IMR-90 (cell line): Measurements from ENCODE around the gene EMID1. TPM values are rescaled to one million over a fixed set of nuclear protein-coding genes. Genes with fewer than 3 reads are reported as not detected.

ENCODE experiments used
- ATAC-seq: fragments of 200-7000 bp; cut with Tn5 transposase; 2 replicates; pipeline ENCODE4 v1.9.1; 2020; ENCODE audit warnings: low read depth, mild to moderate bottlenecking, moderate library complexity
- BruUV-seq: library from RNA; stranded (reverse); fragments of 400-500 nt; replicated peaks from 2 replicates; lab custom pipeline; 2021; lab: Mats Ljungman, UMichigan
- CTCF ChIA-PET: fragments of 300-600 bp; formaldehyde crosslinking; extraction: SDS; loops from one replicate; lab custom pipeline; 2021; ENCODE audit warnings: antibody characterized with exemption; lab: Yijun Ruan, JAX
- POLR2A ChIA-PET: fragments of 300-600 bp; sonication (Branson Sonifier 250); formaldehyde crosslinking; loops from one replicate; lab custom pipeline; 2022; ENCODE audit warnings: antibody characterized with exemption; ENCODE audit not compliant: unreplicated experiment; lab: Charles Lee
- DNase-seq: peaks from one replicate; pipeline ENCODE4 v3.0.0; 2013
- H2AFZ ChIP-seq: replicated peaks from 2 replicates; pipeline ENCODE3; 2013; ENCODE audit warnings: low read length, mild to moderate bottlenecking; ENCODE audit not compliant: poor library complexity
- H2AK5ac ChIP-seq: 2 replicates; pipeline ENCODE4 v1.6.1; 2013; ENCODE audit warnings: low read depth, low read length, inconsistent platforms
- H2AK9ac ChIP-seq: replicated peaks from 2 replicates; pipeline ENCODE3; 2013; ENCODE audit warnings: mild to moderate bottlenecking, low read depth, low read length, moderate library complexity; ENCODE audit not compliant: poor library complexity
- H2BK120ac ChIP-seq: 2 replicates; pipeline ENCODE4 v1.6.1; 2013; ENCODE audit warnings: low read depth, low read length, inconsistent platforms
- H2BK15ac ChIP-seq: 3 replicates; pipeline ENCODE4 v1.6.1; 2013; ENCODE audit warnings: low read depth, low read length, inconsistent platforms
- H2BK20ac ChIP-seq: 2 replicates; pipeline ENCODE4 v1.6.1; 2013; ENCODE audit warnings: low read depth, mild to moderate bottlenecking, inconsistent platforms, low read length, moderate library complexity
- H2BK5ac ChIP-seq: 2 replicates; pipeline ENCODE4 v1.6.1; 2013; ENCODE audit warnings: mild to moderate bottlenecking, low read depth, low read length, inconsistent platforms; ENCODE audit not compliant: poor library complexity, severe bottlenecking
- H3K14ac ChIP-seq: replicated peaks from 2 replicates; pipeline ENCODE4 v1.6.1; 2013; ENCODE audit warnings: low read depth, low read length, inconsistent platforms
- H3K18ac ChIP-seq: 2 replicates; pipeline ENCODE4 v1.6.1; 2013; ENCODE audit warnings: low read depth, low read length, control low read depth
- H3K23ac ChIP-seq: 2 replicates; pipeline ENCODE4 v1.6.1; 2013; ENCODE audit warnings: low read depth, low read length, inconsistent platforms
- H3K27ac ChIP-seq: 2 replicates; pipeline ENCODE4 v1.5.1; 2013; ENCODE audit warnings: mild to moderate bottlenecking, control low read depth, low read length; ENCODE audit not compliant: insufficient read depth
- H3K27me3 ChIP-seq: 2 replicates; pipeline ENCODE4 v1.6.1; 2013; ENCODE audit warnings: low read length; ENCODE audit not compliant: control insufficient read depth, insufficient read depth
- H3K36me3 ChIP-seq: 2 replicates; pipeline ENCODE4 v1.6.1; 2013; ENCODE audit warnings: low read length, mixed read lengths; ENCODE audit not compliant: control insufficient read depth, insufficient read depth
- H3K4ac ChIP-seq: 2 replicates; pipeline ENCODE4 v1.6.1; 2013; ENCODE audit warnings: low read depth, low read length, inconsistent platforms
- H3K4me1 ChIP-seq: 2 replicates; pipeline ENCODE4 v1.6.1; 2013; ENCODE audit warnings: low read length, mixed read lengths; ENCODE audit not compliant: control insufficient read depth, insufficient read depth
- H3K4me2 ChIP-seq: 2 replicates; pipeline ENCODE4 v1.6.1; 2013; ENCODE audit warnings: low read depth, mild to moderate bottlenecking, control low read depth, low read length, moderate library complexity
- H3K4me3 ChIP-seq: 2 replicates; pipeline ENCODE4 v1.5.1; 2013; ENCODE audit warnings: low read depth, mild to moderate bottlenecking, control low read depth, low read length, moderate library complexity; ENCODE audit not compliant: insufficient read depth
- H3K56ac ChIP-seq: 2 replicates; pipeline ENCODE4 v1.6.1; 2013; ENCODE audit warnings: low read length, inconsistent platforms; ENCODE audit not compliant: insufficient read depth; ENCODE audit errors: extremely low read depth
- H3K79me1 ChIP-seq, 2 experiments: 2 replicates each; pipeline ENCODE4 v1.6.1; 2013; ENCODE audit warnings: low read length in 2 of 2, inconsistent platforms in 1 of 2, low read depth in 1 of 2
- H3K9ac ChIP-seq: 2 replicates; pipeline ENCODE4 v1.6.1; 2013; ENCODE audit warnings: low read depth, low read length, control low read depth
- H3K9me1 ChIP-seq: 2 replicates; pipeline ENCODE4 v1.6.1; 2013; ENCODE audit warnings: low read length, inconsistent platforms; ENCODE audit not compliant: insufficient read depth
- H3K9me3 ChIP-seq: 2 replicates; pipeline ENCODE4 v1.6.1; 2013; ENCODE audit warnings: low read length; ENCODE audit not compliant: control insufficient read depth, insufficient read depth
- H4K20me1 ChIP-seq: 2 replicates; pipeline ENCODE4 v1.6.1; 2013; ENCODE audit warnings: low read length, inconsistent platforms; ENCODE audit not compliant: insufficient read depth
- H4K5ac ChIP-seq: 2 replicates; pipeline ENCODE4 v1.6.1; 2013; ENCODE audit warnings: mild to moderate bottlenecking, low read depth, low read length, control low read depth
- H4K8ac ChIP-seq, 2 experiments: 2 replicates each; pipeline ENCODE4 v1.6.1; 2013; ENCODE audit warnings: low read depth in 2 of 2, low read length in 2 of 2, control low read depth in 1 of 2, inconsistent platforms in 1 of 2
- H4K91ac ChIP-seq: 2 replicates; pipeline ENCODE4 v1.6.1; 2013; ENCODE audit warnings: low read depth, low read length, inconsistent platforms; ENCODE audit not compliant: insufficient read depth
- BHLHE40 ChIP-seq: fragments of 150-350 bp; IDR thresholded peaks from 2 replicates; pipeline ENCODE4 v1.6.1; 2016; ENCODE audit warnings: mild to moderate bottlenecking, low read depth, low read length
- CEBPB ChIP-seq: IDR thresholded peaks from 2 replicates; pipeline ENCODE4 v1.6.1; 2012; ENCODE audit warnings: low read depth, low read length, improper control_type of control experiment
- MAFK ChIP-seq: IDR thresholded peaks from 2 replicates; pipeline ENCODE4 v1.6.1; 2012; ENCODE audit warnings: low read depth, low read length, improper control_type of control experiment
- MAZ ChIP-seq: IDR thresholded peaks from 2 replicates; pipeline ENCODE4 v1.6.1; 2012; ENCODE audit warnings: low read depth, mild to moderate bottlenecking, low read length, improper control_type of control experiment, moderate library complexity, borderline replicate concordance
- NFE2L2 ChIP-seq: fragments of 150-350 bp; IDR thresholded peaks from 2 replicates; pipeline ENCODE4 v1.6.1; 2016; ENCODE audit warnings: low read depth, mild to moderate bottlenecking, low read length
- POLR2A ChIP-seq: IDR thresholded peaks from 2 replicates; pipeline ENCODE4 v1.6.1; 2012; ENCODE audit warnings: mild to moderate bottlenecking, low read depth, low read length
- RAD21 ChIP-seq: IDR thresholded peaks from 2 replicates; pipeline ENCODE4 v1.6.1; 2012; ENCODE audit warnings: low read length, improper control_type of control experiment
- WGBS, 2 experiments: methylation state at CpG; one replicate each; pipeline versions ENCODE4 v1.1.5 to v1.1.7; 2013; ENCODE audit warnings: missing lambda C conversion rate in 2 of 2; ENCODE audit not compliant: insufficient read length in 1 of 2; ENCODE audit errors: extremely low coverage in 2 of 2; 5-methylcytosine and 5-hydroxymethylcytosine counted together
- dilution Hi-C: fragments of 300-500 bp; cut with HindIII; formaldehyde crosslinking; loops from one replicate; pipeline ENCODE4 v1.14.3; 2018; ENCODE audit warnings: low sequenced_read_pairs; ENCODE audit not compliant: unreplicated experiment
- in situ Hi-C: fragments of 300-500 bp; cut with MboI; formaldehyde crosslinking; loops from 3 replicates; pipeline ENCODE4 v1.14.3; 2019; ENCODE audit warnings: low sequenced_read_pairs, inconsistent platforms, mixed read lengths
- intact Hi-C: fragments of 100-400 bp; cut with micrococcal nuclease; formaldehyde crosslinking; loops from 2 replicates; pipeline ENCODE4 v1.10.0; 2022
- polyA plus RNA-seq, 3 experiments: library from polyadenylated mRNA; depleted of rRNA; stranded (reverse); fragments of >200 nt; gene quantifications; 2 replicates each; pipeline ENCODE4 v1.2.3, GENCODE V29; 2012; ENCODE audit warnings: low replicate concordance in 1 of 3
- total RNA-seq: library from RNA; depleted of rRNA; stranded (reverse); fragments of >200 nt; gene quantifications from 2 replicates; pipeline ENCODE4 v1.2.3, GENCODE V29; 2012

Gene EMID1
- total and polyA plus RNA-seq, 2 of the 4 experiments (the other 2 are of a cell fraction), result 0.54 to 1.3 TPM

GRCh38 chr22:29165321-29166060 is 40.2 kb upstream of the EMID1 start:
- dilution Hi-C loops, result no loop called here
- no peak for TF ChIP-seq BHLHE40
- no peak for TF ChIP-seq NFE2L2
- no peak for TF ChIP-seq POLR2A
- TF ChIP-seq MAFK, result no peak
- TF ChIP-seq RAD21, result no peak
- no peak for TF ChIP-seq MAZ
- no peak for TF ChIP-seq CEBPB

More at GRCh38 chr22:29165321-29166060, 40.2 kb upstream of the EMID1 start:
- no peak overlapping the region for H3K4me2 ChIP-seq
- H4K20me1 ChIP-seq, result no peaks in the 10 kb centered on the region
- H3K9me3 ChIP-seq, result no peaks in the 10 kb centered on the region
- H3K56ac ChIP-seq, result no peak overlapping the region
- no peak overlapping the region for H2AK5ac ChIP-seq
- H2BK20ac ChIP-seq, result no peak overlapping the region
- intact Hi-C loops, result no loop called here
- H2BK120ac ChIP-seq, result no peak overlapping the region
- H3K4me3 ChIP-seq, result no peak overlapping the region
- H2BK5ac ChIP-seq, result no peak overlapping the region
- no peak overlapping the region for H3K14ac ChIP-seq
- H3K79me1 ChIP-seq, result no peaks in the 10 kb centered on the region
- BruUV-seq, result no TSS peak
- no peak overlapping the region for H3K9ac ChIP-seq
- no peak overlapping the region for H3K4ac ChIP-seq
- ChIA-PET CTCF (no interaction called here), POLR2A (no interaction called here)
- 40% methylated on average over 1 of the region's 11 CpGs; no CpG with 5 or more reads in 1 of the 2 experiments for whole genome bisulfite sequencing, 2 experiments
- DNase-seq (no peak), ATAC-seq (no peak)
- in situ Hi-C loops, result no loop called here
- H3K27ac ChIP-seq, result no peak overlapping the region
- no peaks in the 10 kb centered on the region for H3K36me3 ChIP-seq
- no peak overlapping the region for H2AFZ ChIP-seq
- H3K27me3 ChIP-seq, result peaks cover 17% of the 10 kb centered on the region
- H4K91ac ChIP-seq, result no peak overlapping the region
- no peak overlapping the region for H2AK9ac ChIP-seq
- no peak overlapping the region for H4K5ac ChIP-seq
- H2BK15ac ChIP-seq, result no peak overlapping the region
- H3K18ac ChIP-seq, result no peak overlapping the region
- H3K4me1 ChIP-seq, result no peaks in the 10 kb centered on the region
- no peak overlapping the region for H3K23ac ChIP-seq
- peaks cover 2% of the 10 kb centered on the region; the same call in 1 of the 2 replicates for H3K9me1 ChIP-seq
- no peak overlapping the region for H4K8ac ChIP-seq
